LNCAP (cell line): ENCODE data around the gene AKT1S1.

Experiments used
- CTCF ChIP-seq: fragments of 450-650 bp; IDR thresholded peaks from 2 replicates; pipeline ENCODE4 v1.5.1; 2017; ENCODE audit warnings: mild to moderate bottlenecking

Gene AKT1S1

GRCh38 chr19:49889687-49890348 is 12.7 kb upstream of the AKT1S1 start:
- TF ChIP-seq CTCF, result peak; percentile 68

GRCh38 chr19:49889038-49889686 is 12.0 kb upstream of the AKT1S1 start:
- no peak for TF ChIP-seq CTCF

- no peak for TF ChIP-seq CTCF
Observed at GRCh38 chr19:49888510-49888824, 11.3 kb upstream of the AKT1S1 start.

- TF ChIP-seq CTCF, result no peak
Observed at GRCh38 chr19:49887665-49888509, 10.7 kb upstream of the AKT1S1 start.

GRCh38 chr19:49887037-49887664 is 10.0 kb upstream of the AKT1S1 start:
- no peak for TF ChIP-seq CTCF

- no peak for TF ChIP-seq CTCF
Observed at GRCh38 chr19:49884760-49885159, 7.6 kb upstream of the AKT1S1 start.

GRCh38 chr19:49884109-49884508 is 7.0 kb upstream of the AKT1S1 start:
- no peak for TF ChIP-seq CTCF
